Measurements from ENCODE around the gene MAN1A2. TPM values are rescaled to one million over a fixed set of nuclear protein-coding genes. Genes with fewer than 3 reads are reported as not detected.
"Not testable (repeated sequence)": the region's sequence is repeated elsewhere in the genome, so short reads cannot be mapped to it uniquely, and the experiment has no call there.

The MAN1A2 gene
- total RNA-seq, 1 experiment from 2014 or later = 21.1 TPM

DNA sequence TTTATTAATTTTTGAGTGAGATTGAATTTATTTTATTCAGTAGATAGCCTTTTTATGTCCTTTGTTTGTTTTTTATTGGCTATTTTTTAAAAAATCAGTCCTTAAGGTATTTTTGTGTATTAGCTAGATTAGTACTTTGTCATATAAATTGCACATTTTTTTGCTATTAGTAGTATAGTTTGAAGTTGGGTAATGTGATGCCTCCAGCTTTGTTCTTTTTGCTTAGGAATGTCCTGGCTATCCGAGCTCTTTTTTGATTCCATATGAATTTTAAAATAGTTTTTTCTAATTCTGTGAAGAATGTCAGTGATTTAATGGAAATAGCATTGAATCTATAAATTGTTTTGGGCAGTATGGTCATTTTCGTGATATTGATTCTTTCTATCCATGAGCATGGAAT is 80.4 kb downstream of the MAN1A2 start:
- ATAC-seq = no peak
- TF ChIP-seq EZH2 (IDR thresholded peaks at IDR 0.05; ENCODE audit: low read length, unreplicated experiment) (no peak), EZH2phosphoT487 (IDR thresholded peaks at IDR 0.05; ENCODE audit: borderline replicate concordance, low read length) (no peak)
- TF ChIP-seq, protein P1, sequence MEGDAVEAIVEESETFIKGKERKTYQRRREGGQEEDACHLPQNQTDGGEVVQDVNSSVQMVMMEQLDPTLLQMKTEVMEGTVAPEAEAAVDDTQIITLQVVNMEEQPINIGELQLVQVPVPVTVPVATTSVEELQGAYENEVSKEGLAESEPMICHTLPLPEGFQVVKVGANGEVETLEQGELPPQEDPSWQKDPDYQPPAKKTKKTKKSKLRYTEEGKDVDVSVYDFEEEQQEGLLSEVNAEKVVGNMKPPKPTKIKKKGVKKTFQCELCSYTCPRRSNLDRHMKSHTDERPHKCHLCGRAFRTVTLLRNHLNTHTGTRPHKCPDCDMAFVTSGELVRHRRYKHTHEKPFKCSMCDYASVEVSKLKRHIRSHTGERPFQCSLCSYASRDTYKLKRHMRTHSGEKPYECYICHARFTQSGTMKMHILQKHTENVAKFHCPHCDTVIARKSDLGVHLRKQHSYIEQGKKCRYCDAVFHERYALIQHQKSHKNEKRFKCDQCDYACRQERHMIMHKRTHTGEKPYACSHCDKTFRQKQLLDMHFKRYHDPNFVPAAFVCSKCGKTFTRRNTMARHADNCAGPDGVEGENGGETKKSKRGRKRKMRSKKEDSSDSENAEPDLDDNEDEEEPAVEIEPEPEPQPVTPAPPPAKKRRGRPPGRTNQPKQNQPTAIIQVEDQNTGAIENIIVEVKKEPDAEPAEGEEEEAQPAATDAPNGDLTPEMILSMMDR (conservative IDR thresholded peaks at IDR 0.05; ENCODE audit: low read depth, low read length) = no peak
- Histone ChIP-seq H3K9me2 (replicated peaks; ENCODE audit: low read length) (no peaks in the 10 kb centered on the region), H3K9me3 (ENCODE audit: low read length) (no peaks in the 10 kb centered on the region), H3K27me3 (ENCODE audit: low read length) (no peaks in the 10 kb centered on the region), H2AFZ (ENCODE audit: low read length) (no peak overlapping the region), H3K9ac (ENCODE audit: low read length) (no peak overlapping the region), H3K4me3 (ENCODE audit: low read length) (no peak overlapping the region), H3K4me2 (ENCODE audit: low read length) (no peak overlapping the region), H4K20me1 (ENCODE audit: low read length) (no peaks in the 10 kb centered on the region), H3K27ac (ENCODE audit: low read length) (no peak overlapping the region), H3K36me3 (ENCODE audit: low read depth, low read length) (no peaks in the 10 kb centered on the region), H3K79me2 (ENCODE audit: low read length) (no peaks in the 10 kb centered on the region), H3F3A (ENCODE audit: low read length, unreplicated experiment) (no peaks in the 10 kb centered on the region), H3K4me1 (ENCODE audit: insufficient read depth, low read length) (no peaks in the 10 kb centered on the region)
- intact Hi-C loops (cut with micrococcal nuclease) = no loop called here
- ChIA-PET POLR2A (ENCODE audit: unreplicated experiment) (interaction anchor here (0.6 kb wide), 1 partner anchor 115 kb away, joined by 4 read pairs; no protein-coding TSS in a partner anchor), CTCF (no interaction called here)
- DNase-seq = no peak
- BruUV-seq (replicated peaks) = no TSS peak

DNA sequence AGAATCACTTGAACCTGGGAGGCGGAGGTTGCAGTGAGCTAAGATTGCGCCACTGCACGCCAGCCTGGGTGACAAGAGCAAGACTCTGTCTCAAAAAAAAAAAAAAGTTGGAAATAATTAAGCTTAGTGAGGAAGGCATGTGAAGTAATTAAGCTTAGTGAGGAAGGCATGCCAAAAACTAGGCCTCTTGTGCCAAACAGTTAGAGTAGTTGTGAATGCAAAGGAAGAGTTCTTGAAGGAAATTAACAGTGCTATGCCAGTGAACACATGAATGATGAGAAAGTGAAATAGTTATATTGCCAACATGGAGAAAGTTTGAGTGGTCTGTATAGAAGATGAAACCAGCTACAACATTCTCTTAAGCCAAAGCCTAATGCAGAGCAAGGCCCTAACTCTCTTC is 85.0 kb downstream of the MAN1A2 start:
- TF ChIP-seq, protein P1 (conservative IDR thresholded peaks at IDR 0.05; ENCODE audit: low read depth, low read length) = no peak
- no peak for TF ChIP-seq EZH2 (IDR thresholded peaks at IDR 0.05; ENCODE audit: low read length, unreplicated experiment)
- TF ChIP-seq EZH2phosphoT487 (IDR thresholded peaks at IDR 0.05; ENCODE audit: borderline replicate concordance, low read length) = no peak
- Histone ChIP-seq H4K20me1 (ENCODE audit: low read length) (no peaks in the 10 kb centered on the region), H2AFZ (ENCODE audit: low read length) (no peak overlapping the region), H3K9ac (ENCODE audit: low read length) (no peak overlapping the region), H3K9me2 (replicated peaks; ENCODE audit: low read length) (no peaks in the 10 kb centered on the region), H3K27ac (ENCODE audit: low read length) (no peak overlapping the region), H3K4me1 (ENCODE audit: insufficient read depth, low read length) (peaks cover 16% of the 10 kb centered on the region), H3K36me3 (ENCODE audit: low read depth, low read length) (no peaks in the 10 kb centered on the region), H3K4me2 (ENCODE audit: low read length) (no peak overlapping the region), H3K79me2 (ENCODE audit: low read length) (no peaks in the 10 kb centered on the region), H3K4me3 (ENCODE audit: low read length) (no peak overlapping the region), H3K9me3 (ENCODE audit: low read length) (no peaks in the 10 kb centered on the region), H3K27me3 (ENCODE audit: low read length) (no peaks in the 10 kb centered on the region), H3F3A (ENCODE audit: low read length, unreplicated experiment) (no peaks in the 10 kb centered on the region)
- intact Hi-C loops (cut with micrococcal nuclease) = loop anchor here (10.0 kb wide), 1 partner anchor 137 kb away; no protein-coding TSS in a partner anchor
- no TSS peak for BruUV-seq (replicated peaks)
- POLR2A ChIA-PET (ENCODE audit: unreplicated experiment) = interaction anchor here (0.7 kb wide), 1 partner anchor 234 kb away, joined by 4 read pairs; no protein-coding TSS in a partner anchor
- ATAC-seq = no peak
- CTCF ChIA-PET = no interaction called here
- DNase-seq = no peak

DNA sequence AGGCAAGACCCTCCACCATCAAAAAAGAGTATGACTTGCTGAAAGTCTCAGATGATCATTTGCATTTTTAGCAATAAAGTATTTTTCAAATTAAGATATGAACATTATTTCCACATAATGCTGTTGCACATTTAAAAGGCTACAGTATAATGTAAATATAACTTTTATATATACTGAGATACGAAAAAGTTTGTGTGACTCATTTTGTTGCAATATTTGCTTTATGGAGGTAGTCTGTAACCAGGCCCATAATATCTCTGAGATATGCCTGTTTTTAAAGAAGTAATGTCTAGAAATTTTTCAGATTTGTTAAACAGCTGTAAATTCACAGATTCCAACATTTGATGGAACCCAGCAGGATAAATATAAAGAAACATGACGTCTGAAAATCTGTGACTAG is 86.7 kb downstream of the MAN1A2 start:
- DNase-seq = peak; percentile 55
- intact Hi-C loops (cut with micrococcal nuclease) = loop anchor here (10.0 kb wide), 1 partner anchor 139 kb away; no protein-coding TSS in a partner anchor
- BruUV-seq (replicated peaks) = no TSS peak
- Histone ChIP-seq H3K4me1 (ENCODE audit: insufficient read depth, low read length) (peaks cover 16% of the 10 kb centered on the region), H3K4me2 (ENCODE audit: low read length) (peak overlapping the region; percentile 37), H3K9me3 (ENCODE audit: low read length) (no peaks in the 10 kb centered on the region), H3K4me3 (ENCODE audit: low read length) (no peak overlapping the region), H3K79me2 (ENCODE audit: low read length) (no peaks in the 10 kb centered on the region), H3K9ac (ENCODE audit: low read length) (no peak overlapping the region), H3F3A (ENCODE audit: low read length, unreplicated experiment) (no peaks in the 10 kb centered on the region), H3K27ac (ENCODE audit: low read length) (no peak overlapping the region), H3K36me3 (ENCODE audit: low read depth, low read length) (no peaks in the 10 kb centered on the region), H2AFZ (ENCODE audit: low read length) (no peak overlapping the region), H3K9me2 (replicated peaks; ENCODE audit: low read length) (no peaks in the 10 kb centered on the region), H3K27me3 (ENCODE audit: low read length) (no peaks in the 10 kb centered on the region), H4K20me1 (ENCODE audit: low read length) (no peaks in the 10 kb centered on the region)
- peak; percentile 95 for ATAC-seq
- ChIA-PET POLR2A (ENCODE audit: unreplicated experiment) (no interaction called here), CTCF (no interaction called here)
- TF ChIP-seq EZH2phosphoT487 (IDR thresholded peaks at IDR 0.05; ENCODE audit: borderline replicate concordance, low read length) = no peak
- TF ChIP-seq, protein P1 (conservative IDR thresholded peaks at IDR 0.05; ENCODE audit: low read depth, low read length) = no peak
- TF ChIP-seq EZH2 (IDR thresholded peaks at IDR 0.05; ENCODE audit: low read length, unreplicated experiment) = no peak

DNA sequence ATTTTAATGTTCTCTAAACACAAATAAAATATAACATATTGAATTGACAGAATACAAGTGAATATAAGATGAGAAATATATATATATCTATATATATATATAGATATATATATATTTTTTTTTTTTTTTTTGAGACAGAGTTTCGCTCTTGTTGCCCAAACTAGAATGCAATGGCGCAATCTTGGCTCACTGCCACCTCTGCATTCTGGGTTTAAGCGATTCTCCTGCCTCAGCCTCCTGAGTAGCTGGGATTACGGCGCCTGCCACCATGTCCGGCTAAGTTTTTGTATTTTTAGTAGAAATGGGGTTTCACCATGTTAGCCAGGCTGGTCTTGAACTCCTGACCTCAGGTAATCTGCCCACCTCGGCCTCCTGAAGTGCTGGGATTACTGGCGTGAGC is 91.2 kb downstream of the MAN1A2 start:
- H3K9me2 ChIP-seq (replicated peaks; ENCODE audit: low read length); H3K27ac ChIP-seq (ENCODE audit: low read length); H3K9ac ChIP-seq (ENCODE audit: low read length); H4K20me1 ChIP-seq (ENCODE audit: low read length); H3K4me3 ChIP-seq (ENCODE audit: low read length); H3K4me2 ChIP-seq (ENCODE audit: low read length); ATAC-seq; H3K79me2 ChIP-seq (ENCODE audit: low read length); POLR2A ChIA-PET (ENCODE audit: unreplicated experiment); H2AFZ ChIP-seq (ENCODE audit: low read length); BruUV-seq (replicated peaks); H3F3A ChIP-seq (ENCODE audit: low read length, unreplicated experiment); CTCF ChIA-PET; H3K27me3 ChIP-seq (ENCODE audit: low read length); DNase-seq; H3K36me3 ChIP-seq (ENCODE audit: low read depth, low read length); H3K4me1 ChIP-seq (ENCODE audit: insufficient read depth, low read length); H3K9me3 ChIP-seq (ENCODE audit: low read length): not testable (repeated sequence)
- intact Hi-C loops (cut with micrococcal nuclease) = loop anchor here (10.0 kb wide), 1 partner anchor 144 kb away; no protein-coding TSS in a partner anchor
